HG02938 (cell line): Measurements from ENCODE around the gene BICDL2.
A peak's percentile ranks its signal among the peaks of the same experiment; 100 is the strongest.
"Not testable (repeated sequence)": the region's sequence is repeated elsewhere in the genome, so short reads cannot be mapped to it uniquely, and the experiment has no call there.

ENCODE experiments used
- ATAC-seq: cut with Tn5 transposase; IDR thresholded peaks from one replicate; pipeline ENCODE4 v1.9.1; 2021; ENCODE audit warnings: mild to moderate bottlenecking, moderate library complexity; ENCODE audit not compliant: unreplicated experiment

Gene BICDL2

GRCh38 chr16:3065069-3065741, 28.5 kb upstream of the BICDL2 start, which contains the start of gene IL32:
IL32 (plus strand) TSS chr16:3065640; CDS start chr16:3065812, 172 bp downstream.
- ATAC-seq, result no peak

- no peak for ATAC-seq
Measured at GRCh38 chr16:3063625-3064386, 27.1 kb upstream of the BICDL2 start.

GRCh38 chr16:3062553-3062952, 25.8 kb upstream of the BICDL2 start:
- ATAC-seq, result no peak

- ATAC-seq, result no peak
Measured at GRCh38 chr16:3060339-3061127, 23.8 kb upstream of the BICDL2 start.

GRCh38 chr16:3059723-3060242, 23.0 kb upstream of the BICDL2 start:
- no peak for ATAC-seq

GRCh38 chr16:3059041-3059722, 22.4 kb upstream of the BICDL2 start:
- peak; percentile 66 for ATAC-seq

- no peak for ATAC-seq
Measured at GRCh38 chr16:3058139-3059030, 21.6 kb upstream of the BICDL2 start.

GRCh38 chr16:3057181-3058138, 20.7 kb upstream of the BICDL2 start:
- no peak for ATAC-seq

GRCh38 chr16:3056336-3057180, 19.8 kb upstream of the BICDL2 start:
- ATAC-seq, result no peak

- not testable (repeated sequence) for ATAC-seq
Measured at GRCh38 chr16:3055734-3056115, 19.0 kb upstream of the BICDL2 start.

- ATAC-seq, result no peak
Measured at GRCh38 chr16:3054965-3055733, 18.4 kb upstream of the BICDL2 start.

- not testable (repeated sequence) for ATAC-seq
Measured at GRCh38 chr16:3053330-3053710, 16.6 kb upstream of the BICDL2 start.

- not testable (repeated sequence) for ATAC-seq
Measured at GRCh38 chr16:3052571-3053329, 16.0 kb upstream of the BICDL2 start.

GRCh38 chr16:3051494-3051893, 14.8 kb upstream of the BICDL2 start:
- no peak for ATAC-seq

- ATAC-seq, result no peak
Measured at GRCh38 chr16:3051009-3051408, 14.3 kb upstream of the BICDL2 start.

GRCh38 chr16:3050487-3050886, 13.7 kb upstream of the BICDL2 start:
- no peak for ATAC-seq
